GM19452 (cell line): ENCODE measurements around the gene PIGU.
"Not testable (repeated sequence)": the region's sequence is repeated elsewhere in the genome, so short reads cannot be mapped to it uniquely, and the experiment has no call there.

Experiments
- ATAC-seq: cut with Tn5 transposase; IDR thresholded peaks from one replicate; pipeline ENCODE4 v1.9.1; 2021; ENCODE audit not compliant: unreplicated experiment

PIGU gene

DNA sequence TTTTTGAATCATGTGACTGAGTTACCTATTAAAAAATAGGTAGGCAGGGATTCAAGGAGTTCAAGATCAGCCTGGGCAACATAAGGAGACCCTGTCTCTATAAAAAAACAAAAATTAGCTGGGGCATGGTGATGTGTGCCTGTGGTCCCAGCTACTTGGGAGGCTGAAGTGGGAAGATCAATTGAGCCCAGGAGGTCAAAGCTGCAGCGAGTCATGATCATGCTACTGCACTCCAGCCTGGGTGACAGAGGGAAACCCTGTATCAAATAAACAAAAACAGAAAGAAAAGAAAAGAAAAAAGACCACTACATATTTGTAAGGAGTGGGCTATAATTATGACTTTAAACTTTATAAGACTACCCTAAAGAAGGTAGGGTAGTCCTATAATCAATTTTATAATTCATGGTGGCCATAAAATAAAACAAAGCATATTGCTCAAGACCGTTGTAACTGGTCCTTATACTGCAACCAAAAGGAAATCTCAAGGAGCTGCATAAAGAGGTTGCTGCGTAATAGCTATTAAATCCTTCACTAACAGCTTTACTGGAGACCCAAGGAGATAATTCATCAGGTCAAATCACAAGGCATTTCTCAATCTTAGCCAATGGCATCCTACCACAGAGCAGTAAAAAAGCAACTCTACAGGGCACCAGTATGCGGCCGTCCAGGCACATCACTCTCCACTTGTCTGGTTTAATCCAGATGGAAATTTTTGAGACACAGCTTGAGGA, 13.5 kb downstream of the PIGU start:
- no peak for ATAC-seq

DNA sequence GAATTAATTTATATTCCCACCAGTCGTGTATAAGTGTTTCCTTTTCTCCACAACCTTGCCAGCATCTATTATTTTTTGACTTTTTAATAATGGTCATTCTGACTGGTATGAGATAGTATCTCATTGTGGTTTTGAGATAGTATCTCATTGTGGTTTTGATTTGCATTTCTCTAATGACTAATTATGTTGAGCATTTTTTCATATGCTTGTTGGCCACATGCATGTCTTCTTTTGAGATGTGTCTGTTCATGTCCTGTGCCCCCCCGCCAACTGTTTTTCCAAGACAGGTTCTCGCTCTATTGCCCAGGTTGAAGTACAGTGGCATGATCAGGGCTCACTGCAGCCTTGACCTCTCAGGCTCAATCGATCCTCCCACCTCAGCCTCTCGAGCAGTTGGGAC, 15.1 kb downstream of the PIGU start:
- not testable (repeated sequence) for ATAC-seq

DNA sequence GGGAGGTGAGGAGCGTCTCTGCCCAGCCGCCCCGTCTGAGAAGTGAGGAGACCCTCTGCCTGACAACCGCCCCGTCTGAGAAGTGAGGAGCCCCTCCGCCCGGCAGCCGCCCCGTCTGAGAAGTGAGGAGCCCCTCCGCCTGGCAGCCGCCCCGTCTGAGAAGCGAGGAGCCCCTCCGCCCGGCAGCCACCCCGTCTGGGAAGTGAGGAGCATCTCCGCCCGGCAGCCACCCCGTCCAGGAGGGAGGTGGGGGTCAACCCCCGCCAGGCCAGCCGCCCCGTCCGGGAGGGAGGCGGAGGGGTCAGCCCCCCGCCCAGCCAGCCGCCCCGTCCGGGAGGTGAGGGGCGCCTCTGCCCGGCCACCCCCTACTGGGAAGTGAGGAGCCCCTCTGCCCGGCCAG, 18.2 kb downstream of the PIGU start:
- not testable (repeated sequence) for ATAC-seq

DNA sequence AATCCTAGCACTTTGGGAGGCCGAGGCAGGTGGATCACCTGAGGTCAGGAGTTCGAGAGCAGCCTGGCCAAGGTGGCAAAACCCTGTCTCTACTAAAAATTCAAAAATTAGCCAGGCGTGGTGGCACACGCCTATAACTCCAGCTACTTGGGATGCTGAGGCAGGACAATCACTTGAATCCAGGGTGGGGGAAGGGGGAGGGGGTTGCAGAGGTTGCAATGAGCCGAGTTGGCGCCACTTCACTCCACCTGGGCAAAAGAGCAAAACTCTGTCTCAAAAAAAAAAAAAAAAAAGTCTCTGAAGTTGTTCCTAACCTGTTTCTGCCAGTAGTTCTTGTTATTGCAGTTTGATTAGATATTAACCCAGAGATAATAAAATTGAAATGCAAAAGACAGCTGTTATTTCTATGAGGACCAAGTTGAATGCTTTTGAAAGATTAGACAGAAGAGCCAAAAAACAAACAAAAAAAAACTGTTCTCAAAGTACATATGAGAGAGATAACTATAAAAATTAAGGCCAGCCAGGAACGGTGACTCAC, 22.6 kb downstream of the PIGU start:
- ATAC-seq = no peak

DNA sequence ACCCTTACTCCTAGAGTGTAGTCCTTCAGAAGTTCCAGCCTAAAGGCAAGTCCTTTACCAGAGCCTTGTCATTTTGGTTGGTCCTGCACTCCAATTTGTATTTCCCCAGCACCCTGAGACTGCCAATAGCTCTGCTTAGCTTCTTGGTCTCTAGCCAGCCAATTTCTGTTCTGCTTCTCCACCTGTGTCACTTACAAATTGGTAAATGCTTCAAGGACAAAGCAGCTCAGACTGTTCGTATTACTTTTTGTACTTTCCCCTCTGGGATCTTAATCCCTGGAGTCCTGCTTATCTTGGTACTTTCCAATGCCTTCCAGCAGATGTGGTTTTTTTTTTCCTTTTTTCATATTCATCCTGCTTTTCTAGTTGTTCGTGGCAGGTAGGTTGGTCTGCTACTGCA, 25.7 kb downstream of the PIGU start:
- ATAC-seq = no peak

DNA sequence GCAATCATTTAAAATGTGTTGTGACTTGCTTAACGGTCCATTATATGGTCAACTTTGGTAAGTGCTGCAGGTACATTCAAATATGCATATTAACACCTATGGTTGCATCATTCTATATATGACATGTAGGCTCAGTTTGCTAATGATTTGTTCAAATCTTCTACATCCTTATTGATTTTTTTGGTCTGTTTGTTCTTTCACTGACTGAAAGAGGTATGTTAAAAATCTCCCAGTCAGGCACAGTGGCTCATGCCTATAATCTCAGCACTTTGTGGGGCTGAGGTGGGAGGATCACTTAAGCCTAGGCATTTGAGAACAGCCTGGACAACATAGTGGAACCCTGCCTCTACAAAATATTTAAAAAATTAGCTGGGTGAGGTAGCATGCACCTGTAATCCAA, 29.2 kb downstream of the PIGU start:
- ATAC-seq = no peak

DNA sequence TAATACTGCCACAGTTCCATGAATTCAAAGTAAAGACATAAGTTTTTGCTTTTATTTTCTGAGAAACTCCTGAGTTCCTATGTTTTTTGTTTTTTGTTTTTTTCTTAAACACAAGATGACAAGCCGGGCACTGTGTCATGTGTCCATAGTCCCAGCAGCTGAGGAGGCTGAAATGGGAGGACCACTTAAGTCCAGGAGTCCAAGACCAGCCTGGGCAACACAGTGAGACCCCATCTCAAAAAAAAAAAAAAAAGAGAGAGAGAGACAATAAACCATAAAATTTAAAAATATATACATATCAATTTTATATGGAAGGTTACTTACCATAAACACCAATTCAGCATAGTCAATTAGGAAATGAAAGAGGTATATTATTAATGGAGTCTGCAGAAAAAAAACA, 31.9 kb downstream of the PIGU start:
- no peak for ATAC-seq

DNA sequence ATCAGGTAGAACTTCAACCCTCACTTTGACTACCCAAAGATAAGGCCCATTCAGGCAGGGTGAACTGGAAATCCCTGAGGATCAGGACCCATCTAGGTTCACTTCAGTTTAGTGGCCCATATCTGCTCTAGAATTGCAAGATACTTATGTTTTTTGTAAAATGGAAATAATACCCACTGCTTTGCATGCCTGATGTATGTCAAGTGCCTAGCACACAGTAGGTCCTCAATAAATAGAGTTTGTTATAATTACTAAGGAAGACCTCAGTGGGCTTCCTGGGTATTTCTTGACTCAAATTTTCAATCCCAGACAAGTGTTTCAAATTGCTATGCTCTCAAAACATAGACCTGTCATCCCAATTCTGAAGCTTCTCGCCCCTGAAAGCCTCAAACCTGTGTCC, 32.5 kb downstream of the PIGU start:
- ATAC-seq = no peak

DNA sequence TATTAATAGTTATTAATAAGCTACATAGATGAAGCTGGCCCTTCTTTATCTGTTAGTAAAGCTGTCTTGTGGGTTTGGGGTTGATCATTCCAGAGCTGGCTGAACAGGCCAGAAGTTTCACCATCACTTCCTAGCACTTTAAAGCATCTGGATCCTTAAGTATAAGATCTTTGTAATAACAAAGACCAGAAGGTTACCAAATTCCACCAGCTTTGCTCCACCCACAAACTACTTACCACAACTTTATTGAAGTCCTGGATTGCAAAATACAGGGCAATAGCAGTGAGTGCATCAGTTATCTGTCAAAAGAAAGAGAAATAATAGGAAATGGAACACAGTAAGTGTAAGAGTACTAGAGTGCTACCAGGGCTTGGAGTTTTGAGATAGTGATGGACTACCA, 33.0 kb downstream of the PIGU start:
- ATAC-seq = no peak

DNA sequence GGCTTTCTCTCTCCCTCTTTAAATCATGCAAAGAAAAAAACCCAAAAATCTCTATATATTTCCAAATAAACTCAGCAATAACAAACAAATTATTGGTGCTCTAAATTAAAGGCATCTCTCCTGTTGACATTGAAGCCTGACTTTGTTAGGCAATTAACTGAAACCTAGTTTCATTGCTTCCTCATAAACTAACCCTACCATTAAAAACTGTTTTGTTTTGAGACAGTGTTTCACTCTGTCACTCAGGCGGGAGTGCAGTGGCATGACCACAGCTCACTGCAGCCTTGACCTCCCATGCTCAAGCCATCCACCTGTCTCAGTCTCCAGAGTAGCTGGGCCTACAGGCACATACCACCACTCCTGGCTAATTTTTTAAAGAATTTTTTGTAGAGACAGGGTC, 34.9 kb downstream of the PIGU start:
- no peak for ATAC-seq

DNA sequence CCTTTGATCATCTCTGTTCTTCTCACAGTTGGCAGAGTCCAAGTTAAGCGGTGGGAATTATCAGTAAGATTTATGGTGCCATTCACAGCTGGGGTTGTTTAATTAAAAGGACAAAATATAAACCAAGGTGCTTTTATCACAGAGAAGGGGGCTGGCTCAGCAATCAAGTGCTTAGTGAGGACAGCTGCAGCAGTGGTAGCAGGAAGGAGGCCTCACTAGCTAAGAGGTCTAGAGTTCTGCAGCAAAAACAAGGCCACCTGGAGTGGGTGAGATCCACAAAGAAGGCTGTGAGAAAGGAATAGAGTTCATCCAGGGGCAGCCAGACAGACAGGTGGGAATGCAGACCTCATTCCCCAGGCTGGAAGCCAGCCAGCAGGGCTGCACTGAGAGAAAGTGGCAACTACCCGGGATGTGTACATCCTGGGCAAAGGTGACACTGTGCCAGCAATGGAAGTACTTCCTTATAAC, 37.1 kb downstream of the PIGU start:
- ATAC-seq = no peak

DNA sequence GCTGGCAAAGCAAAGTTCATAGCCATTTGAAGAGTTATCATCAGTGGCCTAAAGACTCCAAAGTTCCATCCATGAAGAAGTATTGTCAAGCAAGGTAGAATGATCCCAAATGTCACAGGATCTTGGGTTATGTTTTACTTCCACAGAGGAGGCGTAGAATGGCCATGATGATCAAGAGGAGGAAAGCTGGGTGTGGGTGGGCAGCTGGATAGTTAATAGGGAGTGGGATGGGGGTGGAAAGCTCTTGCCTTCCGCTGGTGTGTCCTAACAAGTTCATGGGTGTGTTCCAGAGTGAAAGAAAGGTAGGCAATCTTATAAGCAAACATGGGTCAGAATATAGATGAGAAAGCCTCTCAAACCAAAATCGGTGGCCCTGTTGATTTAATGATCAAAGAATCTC, 38.4 kb downstream of the PIGU start:
- ATAC-seq = no peak

DNA sequence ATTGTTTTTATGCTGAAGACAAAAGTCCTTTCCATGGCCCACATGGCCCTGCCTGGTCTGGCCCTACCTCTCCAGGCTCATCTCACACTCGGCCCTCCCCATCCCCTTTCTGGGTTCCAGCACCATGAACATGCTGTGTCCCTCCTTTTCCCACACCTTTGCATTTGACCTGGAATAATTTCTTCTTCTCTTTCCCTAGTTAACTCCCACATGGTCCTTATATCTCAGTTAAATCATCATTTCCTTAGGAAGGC, 38.9 kb downstream of the PIGU start:
- ATAC-seq = no peak

DNA sequence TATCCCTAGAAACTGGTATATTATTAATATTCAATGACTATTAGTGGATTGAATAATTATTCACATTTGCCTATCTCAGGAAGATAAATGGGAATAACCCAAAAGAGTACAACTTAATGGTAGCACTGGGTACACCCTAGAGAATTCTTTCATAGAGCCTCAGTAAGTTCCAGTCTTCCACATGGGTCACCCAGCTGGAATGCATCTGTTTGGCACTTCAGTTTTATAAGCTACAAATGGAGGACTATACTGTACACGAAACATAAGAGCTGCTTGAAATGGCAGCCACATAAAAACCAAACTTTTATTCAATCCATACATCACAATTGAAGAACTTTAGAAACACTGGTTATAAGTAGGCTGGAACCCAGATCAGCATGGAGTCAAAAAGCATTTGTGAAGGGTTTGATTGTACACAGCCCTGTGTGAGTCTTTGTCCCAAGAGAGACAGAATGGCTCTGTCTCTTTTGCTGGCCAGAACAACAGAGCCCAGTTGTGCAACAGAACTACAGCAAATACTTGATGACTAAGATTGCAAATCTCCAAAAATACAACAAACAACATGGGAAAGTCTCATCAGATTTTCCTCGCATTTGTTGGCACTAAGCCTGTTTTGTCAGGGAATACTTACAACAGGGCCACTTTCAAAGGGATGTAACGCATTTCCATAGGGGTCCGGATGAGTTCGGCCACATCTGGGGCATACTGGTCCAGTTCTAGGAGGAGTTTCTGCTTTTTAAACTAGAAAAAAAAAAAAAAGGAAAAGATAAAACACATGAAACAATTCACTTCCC, 39.5 kb downstream of the PIGU start:
- no peak for ATAC-seq

DNA sequence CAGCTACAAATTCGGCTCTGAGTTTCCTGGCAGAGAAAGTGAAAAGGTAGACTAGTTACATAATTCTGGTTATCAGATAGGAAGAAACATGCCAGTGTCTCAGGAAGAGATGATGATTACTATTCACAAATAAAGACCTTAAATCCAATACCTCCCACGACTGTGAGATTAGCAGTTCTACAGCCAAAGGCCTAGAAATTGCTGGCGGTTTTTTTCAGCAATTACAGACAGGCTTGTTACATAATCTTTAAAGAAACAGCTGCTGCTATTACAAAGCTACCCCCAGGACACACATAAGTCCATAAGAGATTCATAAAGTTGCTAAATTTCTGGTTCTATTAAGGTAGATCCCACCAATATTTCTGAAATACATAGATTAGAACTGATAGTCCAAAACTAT, 40.2 kb downstream of the PIGU start:
- no peak for ATAC-seq

DNA sequence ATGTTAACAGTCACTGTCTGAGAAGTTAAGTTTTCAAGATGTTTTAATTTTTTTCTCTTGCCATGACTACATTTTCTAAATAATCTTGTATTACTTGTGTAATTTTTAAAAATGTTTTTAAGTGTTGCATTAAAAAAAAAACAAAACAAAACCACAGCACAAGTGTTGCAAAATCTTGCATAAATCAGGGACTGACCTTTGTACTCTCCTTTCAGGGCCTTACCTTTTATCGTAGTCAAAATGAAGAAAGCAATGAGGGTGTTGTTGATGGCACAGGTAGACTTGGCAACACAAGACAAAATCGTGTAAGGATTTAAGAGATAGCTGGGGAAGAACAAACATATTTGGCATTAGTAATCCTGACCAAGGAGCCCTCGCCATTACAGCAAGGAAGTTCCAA, 42.5 kb downstream of the PIGU start:
- no peak for ATAC-seq

DNA sequence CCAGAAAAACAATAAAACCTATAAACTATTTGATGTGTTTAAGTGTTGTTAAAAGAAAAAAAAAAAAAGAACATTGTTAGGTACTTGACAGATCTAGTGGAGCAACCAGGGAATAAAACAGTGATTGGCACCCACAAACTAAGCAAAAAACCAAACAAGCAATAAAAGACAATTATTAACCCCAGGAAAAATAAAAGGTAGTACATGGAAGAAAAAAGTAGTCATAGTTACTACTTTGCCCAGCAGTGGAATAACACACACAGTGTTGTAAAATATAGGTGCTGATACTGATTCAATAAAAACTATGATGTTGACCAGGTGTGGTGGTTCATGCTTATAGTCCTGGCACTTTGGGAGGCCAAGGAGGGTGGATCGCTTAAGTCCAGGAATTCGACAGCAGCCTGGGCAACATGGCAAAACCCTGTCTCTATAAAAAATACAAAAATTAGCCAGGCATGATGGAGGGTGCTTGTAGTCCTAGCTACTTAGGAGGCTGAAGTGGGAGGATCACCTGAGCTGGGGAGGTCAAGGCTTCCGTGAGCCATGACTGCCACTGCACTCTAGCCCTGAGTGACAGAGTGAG, 43.9 kb downstream of the PIGU start:
- no peak for ATAC-seq

DNA sequence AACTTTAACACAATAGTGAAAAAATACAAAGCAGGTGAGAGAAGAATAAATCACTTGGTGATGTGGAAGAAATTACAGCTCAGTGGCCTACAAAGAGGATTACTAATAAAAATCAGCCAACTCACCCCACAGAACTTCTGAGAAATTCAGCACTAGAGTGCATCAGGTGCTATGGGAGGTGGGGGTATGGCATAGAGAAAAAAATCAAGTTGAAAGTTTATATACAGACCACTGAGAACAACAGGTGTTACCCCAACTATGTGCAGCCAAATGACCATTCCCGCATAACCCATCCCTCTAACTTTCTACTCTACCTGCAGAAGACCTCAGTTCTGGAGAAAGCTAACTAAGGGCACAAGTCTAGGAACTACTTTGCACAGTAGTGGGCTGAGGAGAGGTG, 47.0 kb downstream of the PIGU start:
- no peak for ATAC-seq

DNA sequence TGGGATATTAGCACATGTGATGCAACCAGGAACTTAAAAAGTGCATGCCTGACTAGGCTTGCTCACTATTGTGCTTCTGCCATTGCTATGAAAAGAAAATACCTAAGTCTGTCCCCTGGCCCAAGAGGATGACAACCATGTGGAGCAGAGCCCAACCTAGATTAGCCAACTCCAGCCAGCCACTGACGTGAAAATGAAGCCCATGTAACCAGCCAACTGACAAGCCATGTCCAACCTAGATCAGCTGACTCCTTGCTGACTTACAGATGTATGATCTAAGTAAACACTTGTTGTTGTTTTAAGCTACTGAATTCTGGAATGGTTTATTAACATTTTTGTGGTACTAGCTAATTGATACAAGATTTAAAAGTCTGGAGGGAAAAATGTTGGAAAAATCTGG, 47.5 kb downstream of the PIGU start:
- no peak for ATAC-seq

DNA sequence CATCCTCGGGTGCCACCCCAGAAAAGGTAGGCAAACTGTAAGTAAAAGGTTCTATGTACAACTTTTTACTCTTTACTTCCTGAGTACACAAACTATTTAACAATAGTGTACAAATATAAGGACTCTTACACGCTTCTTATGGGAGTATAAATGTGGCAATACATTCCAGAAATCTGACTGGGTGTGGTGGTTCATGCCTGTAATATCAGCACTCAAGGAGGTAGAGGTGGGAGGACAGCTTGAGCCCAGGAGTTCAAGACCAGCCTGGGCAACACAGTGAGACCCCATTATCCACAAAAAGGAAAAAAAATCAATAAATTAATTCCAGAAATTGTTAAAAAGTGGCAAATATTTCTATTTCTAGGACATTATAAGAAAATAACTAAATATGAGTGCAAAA, 48.9 kb downstream of the PIGU start:
- no peak for ATAC-seq

DNA sequence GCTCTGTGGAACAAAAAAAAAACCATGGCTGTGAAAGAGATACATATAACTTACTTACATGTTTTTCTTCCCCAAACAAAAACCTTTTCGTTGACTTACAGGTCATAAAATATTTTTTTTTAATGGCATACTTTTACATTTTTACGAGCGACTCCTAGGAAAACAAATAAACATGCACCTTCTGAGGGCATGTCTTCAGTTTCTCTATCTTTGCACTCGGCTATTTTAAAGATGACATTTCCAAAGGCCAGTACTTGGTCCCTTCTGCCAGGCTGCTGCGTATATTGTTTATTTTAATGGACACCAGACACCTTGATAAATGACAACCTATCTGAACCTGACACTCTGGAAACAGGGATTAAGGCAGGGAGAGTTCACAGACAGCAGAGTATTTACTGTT, 49.4 kb downstream of the PIGU start:
- no peak for ATAC-seq

DNA sequence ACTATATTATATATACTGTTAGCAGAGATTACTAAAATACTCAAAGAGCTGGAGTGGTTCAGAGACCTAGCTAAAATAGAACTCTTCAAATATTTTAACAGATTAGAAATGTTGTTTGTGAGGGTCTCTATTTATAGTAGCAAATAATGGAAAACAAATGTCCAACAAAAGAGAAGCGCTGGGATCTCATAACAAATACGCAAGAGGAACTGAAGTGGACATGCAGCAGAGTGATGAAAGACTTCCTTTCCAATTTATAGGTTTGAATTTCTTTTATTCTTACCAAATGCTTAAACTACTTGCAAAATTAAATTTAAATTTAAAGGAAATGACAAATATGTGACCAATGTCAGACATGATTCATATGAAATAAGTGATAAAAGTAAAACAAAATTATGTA, 49.9 kb downstream of the PIGU start:
- no peak for ATAC-seq
